ENCODE measurements around the gene RSPH3.

The RSPH3 gene

GRCh38 chr6:158999666-159000403 lies at the start of gene RSPH3:
RSPH3 (minus strand) TSS chr6:159000202; CDS start chr6:158999550, 652 bp downstream.
- Mint-ChIP-seq H3K27ac (peak within 1 kb of the TSS; percentile 74 to 99 (median 99)), H3K27me3 (ENCODE audit: low read depth) (no peaks in the 10 kb centered on the region), H3K36me3 (ENCODE audit: low read depth) (peaks cover 25% of the 10 kb centered on the region), H3K4me1 (peaks cover 11% of the 10 kb centered on the region), H3K4me3 (peak within 1 kb of the TSS; percentile 92 to 96 (median 96)), H3K9me3 (no peaks in the 10 kb centered on the region)
- TF ChIP-seq CTCF (IDR thresholded peaks at IDR 0.05; ENCODE audit: unreplicated experiment in 3 of 3) = peak in 1 of 3 experiments; percentile 8

- no peak overlapping the region for H3K4me3 Mint-ChIP-seq
- H3K4me1 Mint-ChIP-seq = peaks cover 10% of the 10 kb centered on the region
- no peaks in the 10 kb centered on the region for H3K9me3 Mint-ChIP-seq
- no peak for TF ChIP-seq CTCF (IDR thresholded peaks at IDR 0.05; ENCODE audit: unreplicated experiment in 3 of 3)
- peaks cover 18% of the 10 kb centered on the region for H3K27me3 Mint-ChIP-seq (ENCODE audit: low read depth)
- H3K36me3 Mint-ChIP-seq (ENCODE audit: low read depth) = no peaks in the 10 kb centered on the region
- no peak overlapping the region for H3K27ac Mint-ChIP-seq
Observed at GRCh38 chr6:159047891-159048685, 48.1 kb upstream of the RSPH3 start.

GRCh38 chr6:159045801-159046200 lies 45.8 kb upstream of the RSPH3 start:
- TF ChIP-seq CTCF (IDR thresholded peaks at IDR 0.05; ENCODE audit: unreplicated experiment in 3 of 3) = no peak
- no peaks in the 10 kb centered on the region for H3K36me3 Mint-ChIP-seq (ENCODE audit: low read depth)
- no peaks in the 10 kb centered on the region for H3K9me3 Mint-ChIP-seq

GRCh38 chr6:159044899-159045727 lies 45.1 kb upstream of the RSPH3 start, which contains the start of gene TAGAP:
TAGAP (minus strand) TSS chr6:159044991; CDS start chr6:159044146, 845 bp downstream.
- no peaks in the 10 kb centered on the region for H3K36me3 Mint-ChIP-seq (ENCODE audit: low read depth)
- H3K4me1 Mint-ChIP-seq = peaks cover 10% of the 10 kb centered on the region
- TF ChIP-seq CTCF (IDR thresholded peaks at IDR 0.05; ENCODE audit: unreplicated experiment in 3 of 3) = no peak
- peak within 1 kb of the TSS in 2 of 3 experiments; percentile 55 to 76 for H3K4me3 Mint-ChIP-seq
- peaks cover 14% of the 10 kb centered on the region for H3K27me3 Mint-ChIP-seq (ENCODE audit: low read depth)
- H3K27ac Mint-ChIP-seq = peak within 1 kb of the TSS in 1 of 3 experiments; percentile 58
- H3K9me3 Mint-ChIP-seq = no peaks in the 10 kb centered on the region

More at GRCh38 chr6:159045801-159046200, 45.8 kb upstream of the RSPH3 start:
- H3K27me3 Mint-ChIP-seq (ENCODE audit: low read depth) = peaks cover 17% of the 10 kb centered on the region
- no peak overlapping the region for H3K4me3 Mint-ChIP-seq
- no peak overlapping the region for H3K27ac Mint-ChIP-seq
- H3K4me1 Mint-ChIP-seq = peaks cover 10% of the 10 kb centered on the region

GRCh38 chr6:159043947-159044346 lies 43.9 kb upstream of the RSPH3 start:
- TF ChIP-seq CTCF (IDR thresholded peaks at IDR 0.05; ENCODE audit: unreplicated experiment in 3 of 3) = no peak
- H3K4me3 Mint-ChIP-seq = no peak overlapping the region
- H3K36me3 Mint-ChIP-seq (ENCODE audit: low read depth) = no peaks in the 10 kb centered on the region
- H3K9me3 Mint-ChIP-seq = no peaks in the 10 kb centered on the region
- no peak overlapping the region for H3K27ac Mint-ChIP-seq
- peaks cover 14% of the 10 kb centered on the region for H3K27me3 Mint-ChIP-seq (ENCODE audit: low read depth)
- peaks cover 10% of the 10 kb centered on the region for H3K4me1 Mint-ChIP-seq
